SK-N-SH (cell line): ENCODE results near the gene RFNG. TPM values are rescaled to one million over a fixed set of nuclear protein-coding genes. Genes with fewer than 3 reads are reported as not detected.
A peak's percentile ranks its signal among the peaks of the same experiment; 100 is the strongest.

ENCODE experiments used
- CTCF ChIA-PET: fragments of 300-600, 350-600 bp; formaldehyde crosslinking; extraction: SDS; loops from one replicate; lab custom pipeline; 2021; lab: Yijun Ruan, JAX
- POLR2A ChIA-PET: fragments of 350-600 bp; sonication (Branson Sonifier 250); formaldehyde crosslinking; extraction: SDS; loops from one replicate; lab custom pipeline; 2020; ENCODE audit warnings: antibody characterized with exemption, inconsistent platforms; lab: Yijun Ruan, JAX
- DNase-seq: peaks from one replicate; pipeline ENCODE4 v3.0.0; 2012
- H2AFZ ChIP-seq: fragments of 200-600 bp; sonication (generic); 2 replicates; pipeline ENCODE4 v1.8.1; 2016; ENCODE audit warnings: antibody characterized with exemption, mild to moderate bottlenecking, low read depth
- H3F3A ChIP-seq: fragments of 200-600 bp; sonication (generic); replicated peaks from 2 replicates; pipeline ENCODE3; 2016; ENCODE audit warnings: antibody characterized with exemption, mild to moderate bottlenecking; ENCODE audit not compliant: insufficient read depth
- H3K27ac ChIP-seq, 2 experiments: fragments of 200-500 bp in 1 of 2; fragments of 200-600 bp in 1 of 2; sonication (Bioruptor generic) in 1 of 2; sonication (generic), shearing (Covaris generic) in 1 of 2; 2 replicates each; pipeline versions ENCODE4 v1.5.1 to v1.6.1; 2014 to 2016; ENCODE audit warnings: low read depth in 2 of 2, inconsistent platforms in 1 of 2, low read length in 1 of 2, mild to moderate bottlenecking in 1 of 2, mixed read lengths in 1 of 2
- H3K27me3 ChIP-seq: fragments of 200-600 bp; sonication (generic), shearing (Covaris generic); 2 replicates; pipeline ENCODE4 v1.6.1; 2016; ENCODE audit warnings: mixed run types; ENCODE audit not compliant: insufficient read depth
- H3K36me3 ChIP-seq, 2 experiments: fragments of 200-500 bp in 1 of 2; fragments of 200-600 bp in 1 of 2; sonication (Bioruptor generic) in 1 of 2; sonication (generic) in 1 of 2; replicated peaks in 1 of 2; 2 replicates each; pipeline versions ENCODE3 to v1.5.1; 2014 to 2016; ENCODE audit warnings: low read length in 1 of 2, mild to moderate bottlenecking in 1 of 2; ENCODE audit not compliant: insufficient read depth in 2 of 2, control insufficient read depth in 1 of 2
- H3K4me1 ChIP-seq, 2 experiments: fragments of 200-500 bp in 1 of 2; fragments of 200-600 bp in 1 of 2; sonication (Bioruptor generic) in 1 of 2; sonication (generic), shearing (Covaris generic) in 1 of 2; 2 replicates each; pipeline versions ENCODE4 v1.5.1 to v1.6.1; 2014 to 2016; ENCODE audit warnings: low read depth in 1 of 2, low read length in 1 of 2, mixed run types in 1 of 2; ENCODE audit not compliant: insufficient read depth in 2 of 2, control insufficient read depth in 1 of 2
- H3K4me2 ChIP-seq: fragments of 200-600 bp; sonication (generic), shearing (Covaris generic); 2 replicates; pipeline ENCODE4 v1.6.1; 2017; ENCODE audit warnings: mixed run types
- H3K4me3 ChIP-seq, 2 experiments: fragments of 200-500 bp in 1 of 2; fragments of 200-600 bp in 1 of 2; sonication (Bioruptor generic) in 1 of 2; sonication (generic), shearing (Covaris generic) in 1 of 2; 2 replicates each; pipeline versions ENCODE4 v1.5.1 to v1.8.1; 2014 to 2016; ENCODE audit warnings: low read depth in 2 of 2, inconsistent platforms in 1 of 2, low read length in 1 of 2, mild to moderate bottlenecking in 1 of 2, mixed read lengths in 1 of 2, moderate library complexity in 1 of 2
- H3K79me2 ChIP-seq: fragments of 200-600 bp; sonication (generic); 2 replicates; pipeline ENCODE4 v1.8.1; 2017; ENCODE audit warnings: mild to moderate bottlenecking; ENCODE audit not compliant: insufficient read depth
- H3K9ac ChIP-seq: fragments of 200-600 bp; sonication (generic); 2 replicates; pipeline ENCODE4 v1.6.1; 2017; ENCODE audit warnings: mixed run types
- H3K9me2 ChIP-seq: fragments of 200-600 bp; sonication (generic); 2 replicates; pipeline ENCODE4 v1.6.1; 2017; ENCODE audit warnings: mixed run types
- H3K9me3 ChIP-seq: fragments of 200-600 bp; sonication (generic); 2 replicates; pipeline ENCODE4 v1.6.1; 2017; ENCODE audit warnings: mixed run types, mild to moderate bottlenecking, moderate library complexity
- H4K20me1 ChIP-seq: fragments of 200-600 bp; sonication (generic); 2 replicates; pipeline ENCODE4 v1.6.1; 2017; ENCODE audit warnings: mild to moderate bottlenecking, mixed run types; ENCODE audit not compliant: insufficient read depth
- CTCF ChIP-seq: fragments of 200-600 bp; sonication (generic); IDR thresholded peaks from 2 replicates; pipeline ENCODE4 v1.6.1; 2017; ENCODE audit warnings: antibody characterized with exemption, mild to moderate bottlenecking, moderate library complexity
- EP300 ChIP-seq, 2 experiments: IDR thresholded peaks; 2 replicates each; pipeline versions ENCODE4 v1.4.0 to v1.6.1; 2012; ENCODE audit warnings: borderline replicate concordance in 1 of 2, low read depth in 1 of 2, low read length in 1 of 2
- EZH2phosphoT487 ChIP-seq: fragments of 200-600 bp; sonication (generic); IDR thresholded peaks from 2 replicates; pipeline ENCODE4 v1.6.1; 2017; ENCODE audit warnings: low read depth, mixed run types, mild to moderate bottlenecking, antibody characterized with exemption, moderate library complexity, borderline replicate concordance
- FOSL2 ChIP-seq: IDR thresholded peaks from 2 replicates; pipeline ENCODE4 v1.4.0; 2012; ENCODE audit warnings: low read depth, mild to moderate bottlenecking, moderate library complexity, borderline replicate concordance
- FOXM1 ChIP-seq: IDR thresholded peaks from 2 replicates; pipeline ENCODE4 v1.4.0; 2012; ENCODE audit warnings: low read depth, mild to moderate bottlenecking
- GATA2 ChIP-seq: sonication (generic); formaldehyde crosslinking; IDR thresholded peaks from 2 replicates; pipeline ENCODE4 v1.5.0; 2020; ENCODE audit warnings: mild to moderate bottlenecking, missing genetic modification reagents
- NFIC ChIP-seq: IDR thresholded peaks from 2 replicates; pipeline ENCODE4 v1.4.0; 2012; ENCODE audit warnings: borderline replicate concordance
- NRF1 ChIP-seq: IDR thresholded peaks from 2 replicates; pipeline ENCODE4 v1.6.1; 2012; ENCODE audit warnings: low read depth, mild to moderate bottlenecking, low read length
- PBX3 ChIP-seq: IDR thresholded peaks from 2 replicates; pipeline ENCODE4; 2012
- RAD21 ChIP-seq: IDR thresholded peaks from 2 replicates; pipeline ENCODE4 v1.6.1; 2012; ENCODE audit warnings: mild to moderate bottlenecking, low read length
- RCOR1 ChIP-seq: fragments of 150-350 bp; IDR thresholded peaks from 2 replicates; pipeline ENCODE4 v1.6.1; 2017; ENCODE audit warnings: antibody characterized with exemption, low read length
- SMC3 ChIP-seq: IDR thresholded peaks from 2 replicates; pipeline ENCODE4 v1.6.1; 2012; ENCODE audit warnings: low read depth, low read length, improper control_type of control experiment
- TAF1 ChIP-seq: IDR thresholded peaks from 2 replicates; pipeline ENCODE4 v1.6.1; 2012; ENCODE audit warnings: low read depth, mild to moderate bottlenecking, low read length, moderate library complexity, borderline replicate concordance
- USF2 ChIP-seq: fragments of 150-350 bp; IDR thresholded peaks from 2 replicates; pipeline ENCODE4 v1.6.1; 2017; ENCODE audit warnings: antibody characterized with exemption, low read length, low read depth, borderline replicate concordance
- WGBS: methylation state at CpG from one replicate; pipeline ENCODE4 v1.1.6; 2017; ENCODE audit warnings: low lambda C conversion rate; 5-methylcytosine and 5-hydroxymethylcytosine counted together
- polyA plus RNA-seq, 3 experiments: library from polyadenylated mRNA; depleted of rRNA; stranded (reverse); fragments of >200 nt; gene quantifications; 2 replicates each; pipeline ENCODE4 v1.2.3, GENCODE V29; 2012

Gene RFNG
- polyA plus RNA-seq, 1 of the 3 experiments (the other 2 are of a cell fraction) = 68.6 TPM

GRCh38 chr17:82019690-82020571 is 31.7 kb downstream of the RFNG start:
- Histone ChIP-seq H3F3A (peaks cover 32% of the 10 kb centered on the region), H4K20me1 (peaks cover 17% of the 10 kb centered on the region), H3K9me3 (no peaks in the 10 kb centered on the region), H3K4me1 (peaks cover 18 to 35% of the 10 kb centered on the region in 2 experiments; a peak in 3 of 4 replicates), H3K36me3 (peaks cover 7 to 23% of the 10 kb centered on the region in 2 experiments), H3K9ac (no peak overlapping the region), H3K9me2 (no peaks in the 10 kb centered on the region), H3K79me2 (peaks cover 36% of the 10 kb centered on the region), H3K4me3 (no peak overlapping the region; a peak in 1 of 4 replicates), H3K27me3 (no peaks in the 10 kb centered on the region), H3K27ac (peak overlapping the region in 1 of 2 experiments; percentile 5; a peak in 1 of 4 replicates), H2AFZ (no peak overlapping the region), H3K4me2 (peak overlapping the region; percentile 99; the same call in 1 of the 2 replicates)
- peak; percentile 88 for DNase-seq
- ChIA-PET POLR2A (interaction anchor here (1.0 to 1.4 kb wide), 5 partner anchors 11 to 90 kb away, joined by 3 to 5 read pairs (median 5); partner anchors contain the start of genes ASPSCR1 and RAC3), CTCF (interaction anchor here (0.6 to 35.7 kb wide), 44 partner anchors 9 to 471 kb away, joined by 3 to 1216 read pairs (median 5); partner anchors contain the start of genes ANAPC11, ARHGDIA, ARL16 and ASPSCR1)
- WGBS = 81% methylated on average over 25 of the region's 34 CpGs
- TF ChIP-seq EP300 (IDR thresholded peaks at IDR 0.05; ENCODE audit: borderline replicate concordance in 1 of 2, low read depth in 1 of 2, low read length in 1 of 2) (no peak), RCOR1 (no peak), EZH2phosphoT487 (no peak), SMC3 (peak; percentile 49), FOXM1 (no peak), NRF1 (no peak), USF2 (no peak), RAD21 (peak; percentile 51), GATA2 (CRISPR knock-in tag) (no peak), NFIC (no peak), FOSL2 (no peak), TAF1 (no peak), PBX3 (no peak), CTCF (peak; percentile 87)
